Measurements from ENCODE around the gene EHHADH. TPM values are rescaled to one million over a fixed set of nuclear protein-coding genes. Genes with fewer than 3 reads are reported as not detected.
A peak's percentile ranks its signal among the peaks of the same experiment; 100 is the strongest.

The EHHADH gene
- total RNA-seq, 1 donor from 2014 or later, result 1.4 TPM

DNA sequence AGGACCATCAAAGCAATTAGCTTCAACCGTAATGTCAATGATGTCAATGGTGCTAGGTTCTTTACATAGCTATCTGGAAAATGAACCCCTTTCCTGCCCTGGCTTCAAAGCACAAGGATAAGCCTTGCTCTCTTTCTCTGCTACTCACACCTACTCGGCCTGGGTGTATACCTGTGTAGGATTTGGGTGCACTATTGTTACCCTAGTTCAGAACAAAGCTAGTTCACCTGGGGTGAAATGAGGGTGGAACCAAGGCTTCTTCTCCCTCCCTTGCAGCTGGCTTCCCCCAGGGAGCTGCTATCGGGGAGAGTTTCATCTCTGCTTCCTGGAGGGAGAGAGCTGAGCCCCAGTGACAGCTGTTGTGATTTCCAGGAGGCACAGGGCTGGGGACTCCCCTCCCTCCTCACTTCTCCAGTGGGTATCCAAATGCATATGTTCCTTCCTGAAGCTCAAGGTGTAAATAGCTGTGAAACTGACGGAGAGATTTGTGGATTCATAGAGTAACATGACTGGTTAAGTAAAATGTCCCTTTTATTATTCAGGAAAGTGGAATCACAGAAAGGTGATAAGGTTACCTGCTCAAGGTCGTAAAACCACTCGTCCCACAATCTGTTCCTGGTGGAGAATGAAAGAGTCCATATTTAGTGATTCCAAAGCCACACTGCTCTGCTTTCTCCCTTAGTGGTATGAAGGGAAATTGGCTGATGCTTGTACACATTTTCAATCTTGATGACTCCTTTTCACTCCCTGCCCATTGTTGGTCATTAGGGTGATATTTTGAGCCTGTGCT is 89.2 kb downstream of the EHHADH start:
- intact Hi-C loops (cut with micrococcal nuclease), result no loop called here
- H3K4me3 Mint-ChIP-seq, result no peak overlapping the region
- H3K36me3 Mint-ChIP-seq (ENCODE audit: low read depth), result no peaks in the 10 kb centered on the region
- peaks cover 12% of the 10 kb centered on the region for H3K27me3 Mint-ChIP-seq (ENCODE audit: insufficient read depth)
- no peaks in the 10 kb centered on the region for H3K9me3 Mint-ChIP-seq
- H3K27ac Mint-ChIP-seq, result no peak overlapping the region
- DNase-seq (ENCODE audit: low spot score), result no peak
- H3K4me1 Mint-ChIP-seq (ENCODE audit: low read depth), result no peaks in the 10 kb centered on the region

DNA sequence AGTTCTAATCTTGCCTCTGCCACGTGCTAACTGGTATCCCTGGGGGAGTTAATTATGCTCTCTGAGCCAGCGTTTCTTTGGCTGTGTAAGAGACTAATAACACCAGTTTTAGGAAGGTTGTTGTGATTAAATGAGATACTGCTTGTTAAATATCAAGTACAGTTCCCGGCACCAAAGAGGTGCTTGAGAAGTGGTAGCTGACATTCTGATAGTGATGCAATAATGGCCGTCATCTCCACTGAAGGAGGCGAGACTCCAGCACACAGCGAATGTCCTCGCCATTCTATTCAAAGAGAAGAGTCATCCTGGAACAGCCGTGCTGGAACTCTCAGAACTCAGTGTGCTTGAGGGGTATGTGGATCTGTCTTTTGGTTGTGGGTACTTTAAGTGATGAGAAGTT is 91.2 kb downstream of the EHHADH start:
- no peak for DNase-seq (ENCODE audit: low spot score)
- Mint-ChIP-seq H3K36me3 (ENCODE audit: low read depth) (no peaks in the 10 kb centered on the region), H3K4me1 (ENCODE audit: low read depth) (no peaks in the 10 kb centered on the region), H3K27me3 (ENCODE audit: insufficient read depth) (peaks cover 20% of the 10 kb centered on the region), H3K27ac (no peak overlapping the region), H3K9me3 (no peaks in the 10 kb centered on the region), H3K4me3 (no peak overlapping the region)
- intact Hi-C loops (cut with micrococcal nuclease), result no loop called here

DNA sequence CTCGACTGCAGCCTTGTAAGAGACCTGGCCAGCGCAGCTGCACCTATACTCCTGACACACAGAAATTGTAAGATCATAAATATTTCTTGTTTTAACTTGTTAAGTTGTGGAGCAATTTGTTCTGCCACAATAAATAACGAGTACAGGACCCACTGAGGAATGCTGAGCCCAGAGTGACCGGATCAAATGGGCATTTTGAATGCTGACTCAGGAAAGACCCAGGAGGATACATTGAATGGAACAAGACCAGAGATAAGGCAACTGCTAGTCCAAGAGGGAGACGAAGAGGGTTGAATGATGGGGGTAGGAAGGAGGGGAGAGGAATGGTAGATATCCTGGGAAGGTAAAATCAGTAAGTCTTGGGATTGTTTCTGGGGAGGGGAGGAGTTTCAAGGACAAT is 92.1 kb downstream of the EHHADH start:
- Mint-ChIP-seq H3K27me3 (ENCODE audit: insufficient read depth) (peaks cover 28% of the 10 kb centered on the region), H3K4me3 (no peak overlapping the region), H3K9me3 (no peaks in the 10 kb centered on the region), H3K36me3 (ENCODE audit: low read depth) (no peaks in the 10 kb centered on the region), H3K4me1 (ENCODE audit: low read depth) (no peaks in the 10 kb centered on the region), H3K27ac (no peak overlapping the region)
- DNase-seq (ENCODE audit: low spot score), result no peak
- intact Hi-C loops (cut with micrococcal nuclease), result no loop called here

DNA sequence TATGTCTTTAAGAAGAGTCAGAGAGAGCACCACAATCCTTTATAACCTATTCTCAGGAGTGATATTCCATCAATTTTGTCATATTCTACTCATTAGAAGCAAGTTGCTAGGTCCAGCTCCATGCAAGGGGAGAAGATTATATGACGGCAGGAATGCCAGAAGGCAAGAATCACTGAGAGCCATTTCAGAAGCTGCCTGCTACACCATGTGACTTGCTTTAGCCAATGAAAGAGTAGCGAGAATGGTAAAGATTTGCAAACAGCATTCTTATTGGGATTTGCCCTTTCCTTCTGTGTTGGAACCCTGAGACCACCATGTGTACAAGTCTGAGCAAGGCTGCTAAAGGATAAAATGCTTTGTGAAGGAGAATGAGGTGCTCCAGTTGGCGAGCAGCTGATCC is 96.5 kb downstream of the EHHADH start:
- no peaks in the 10 kb centered on the region for H3K9me3 Mint-ChIP-seq
- H3K36me3 Mint-ChIP-seq (ENCODE audit: low read depth), result no peaks in the 10 kb centered on the region
- peaks cover 32% of the 10 kb centered on the region for H3K27me3 Mint-ChIP-seq (ENCODE audit: insufficient read depth)
- no peak overlapping the region for H3K27ac Mint-ChIP-seq
- no peak overlapping the region for H3K4me3 Mint-ChIP-seq
- DNase-seq (ENCODE audit: low spot score), result no peak
- H3K4me1 Mint-ChIP-seq (ENCODE audit: low read depth), result no peaks in the 10 kb centered on the region
- intact Hi-C loops (cut with micrococcal nuclease), result no loop called here

DNA sequence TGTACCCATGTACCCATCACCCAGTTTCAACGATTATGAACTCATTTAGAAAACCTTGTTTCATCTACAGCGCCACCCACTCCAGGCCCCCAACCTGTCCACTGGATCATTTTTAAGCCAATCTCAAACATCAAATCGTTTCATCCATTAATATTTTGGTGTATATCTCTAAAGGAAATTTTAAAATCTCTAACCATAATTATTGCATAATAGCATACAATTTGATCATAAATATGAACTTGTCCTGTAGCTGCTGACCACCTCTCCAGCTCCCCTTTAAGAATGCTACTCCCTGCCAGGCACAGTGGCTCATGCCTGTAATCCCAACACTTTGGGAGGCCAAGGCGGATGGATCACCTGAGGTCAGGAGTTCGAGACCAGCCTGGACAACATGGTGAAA is 98.2 kb downstream of the EHHADH start:
- no peak overlapping the region for H3K27ac Mint-ChIP-seq
- intact Hi-C loops (cut with micrococcal nuclease), result no loop called here
- H3K4me1 Mint-ChIP-seq (ENCODE audit: low read depth), result no peaks in the 10 kb centered on the region
- peaks cover 38% of the 10 kb centered on the region for H3K27me3 Mint-ChIP-seq (ENCODE audit: insufficient read depth)
- H3K36me3 Mint-ChIP-seq (ENCODE audit: low read depth), result no peaks in the 10 kb centered on the region
- no peaks in the 10 kb centered on the region for H3K9me3 Mint-ChIP-seq
- DNase-seq (ENCODE audit: low spot score), result no peak
- no peak overlapping the region for H3K4me3 Mint-ChIP-seq

DNA sequence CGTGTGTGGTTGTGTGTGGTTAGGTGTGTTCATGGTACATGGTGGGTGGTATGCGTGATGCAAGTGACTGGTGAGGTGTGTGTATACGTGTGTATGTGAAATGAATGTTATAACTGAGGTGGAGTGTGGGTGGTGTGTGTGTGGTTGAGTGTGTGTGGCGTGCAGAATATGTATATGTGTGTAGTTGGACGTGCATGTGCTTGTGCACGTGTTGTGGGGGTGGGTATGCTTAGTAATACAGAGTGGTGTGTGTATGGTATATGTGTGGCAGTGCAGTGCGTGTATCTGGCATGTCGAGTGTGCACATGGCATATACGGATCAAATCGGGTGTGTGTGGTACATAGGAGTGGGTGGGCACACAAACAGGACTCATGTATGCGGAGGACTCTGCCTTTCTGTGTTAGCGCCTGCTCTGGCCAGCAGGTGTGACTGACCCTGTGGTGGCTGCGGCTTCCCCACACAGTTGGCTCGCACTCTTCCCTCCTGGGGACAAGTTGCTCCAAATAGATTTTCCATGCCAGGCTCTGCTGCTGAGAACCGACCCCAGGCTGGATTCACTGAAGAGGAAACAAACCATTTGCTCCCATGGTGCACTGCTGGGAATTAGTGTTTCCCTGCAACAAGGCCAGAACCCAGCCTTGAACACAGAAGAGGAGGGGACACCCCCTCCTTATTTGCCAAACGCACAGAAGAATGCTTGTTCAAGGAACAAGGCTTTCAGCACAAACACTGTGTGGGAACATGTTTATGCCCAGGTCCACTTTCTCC is 99.8 kb downstream of the EHHADH start:
- Mint-ChIP-seq H3K36me3 (ENCODE audit: low read depth) (no peaks in the 10 kb centered on the region), H3K27ac (no peak overlapping the region), H3K27me3 (ENCODE audit: insufficient read depth) (peaks cover 48% of the 10 kb centered on the region), H3K4me3 (no peak overlapping the region), H3K9me3 (no peaks in the 10 kb centered on the region), H3K4me1 (ENCODE audit: low read depth) (no peaks in the 10 kb centered on the region)
- intact Hi-C loops (cut with micrococcal nuclease), result no loop called here
- DNase-seq (ENCODE audit: low spot score), result no peak

DNA sequence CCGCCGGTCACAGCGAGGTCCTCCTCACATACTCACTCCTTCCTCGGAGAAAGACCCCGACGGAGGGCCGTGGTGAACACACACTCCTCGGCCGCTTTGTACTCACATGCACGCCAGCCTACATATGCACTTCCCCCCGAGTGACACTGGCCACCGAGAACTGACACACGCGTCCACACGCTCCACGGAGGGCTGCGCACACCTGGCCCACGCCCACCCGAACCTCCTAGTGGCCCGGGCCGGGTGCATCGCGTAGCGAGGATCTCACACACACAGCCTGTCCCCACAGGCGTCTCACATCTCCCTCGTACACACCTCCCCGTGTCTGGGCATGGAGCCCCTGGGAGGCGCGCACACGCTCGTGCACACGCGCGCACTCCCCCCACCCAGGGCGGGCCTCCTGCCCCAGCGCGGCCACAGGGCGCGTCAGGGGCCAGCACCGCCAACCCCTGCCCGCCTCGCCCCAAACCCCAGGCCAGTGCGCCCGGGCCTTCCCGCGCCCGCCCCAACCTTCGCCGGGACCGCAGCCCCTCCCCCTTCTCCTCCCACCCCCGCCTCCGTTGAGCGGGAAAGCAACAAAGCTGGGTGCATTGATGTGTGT is 100.6 kb downstream of the EHHADH start:
- peak overlapping the region; percentile 53 for H3K27ac Mint-ChIP-seq
- DNase-seq (ENCODE audit: low spot score), result no peak

DNA sequence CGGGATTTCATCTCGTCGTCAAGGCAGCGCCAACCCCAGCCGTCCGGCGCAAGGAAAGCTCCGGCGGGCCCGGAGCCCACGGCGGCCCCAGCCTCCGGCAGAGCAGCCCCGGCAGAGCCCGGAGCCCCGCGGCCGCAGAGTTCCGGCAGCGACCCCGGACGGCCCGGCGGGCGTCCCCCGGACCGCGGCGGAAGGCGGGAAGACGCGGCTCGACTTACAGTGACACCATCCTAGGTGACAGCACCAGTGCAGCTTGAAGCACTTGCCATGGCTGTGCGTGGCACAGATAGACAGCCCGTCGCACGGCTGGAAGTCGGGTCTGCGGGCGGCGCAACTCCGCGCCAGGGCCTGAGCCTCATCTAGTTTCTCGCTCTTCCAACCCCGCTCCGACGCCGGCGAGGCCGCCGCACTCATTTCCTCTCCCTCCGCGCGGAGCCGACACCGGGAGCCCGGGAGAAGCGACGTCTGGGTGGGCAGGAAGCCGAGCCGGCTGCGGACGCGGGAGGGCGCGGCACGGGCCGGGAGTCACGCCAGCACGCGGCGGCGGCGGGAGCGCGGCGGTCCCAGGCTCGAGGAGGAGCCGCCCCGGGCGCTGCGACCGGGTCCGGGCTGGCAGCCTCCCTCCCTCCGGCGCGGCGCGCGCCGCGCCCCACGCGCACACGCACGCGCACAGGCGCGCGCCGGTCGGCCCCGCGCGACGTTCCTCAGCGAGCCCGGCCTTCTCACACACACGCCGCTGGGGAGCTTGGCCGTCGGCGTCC is 101.3 kb downstream of the EHHADH start, which contains the start of gene C3orf70:
C3orf70 (minus strand) TSS at position 651 of the 761 bp plus-strand sequence; CDS start at position 414, 237 bp downstream.
- H3K36me3 Mint-ChIP-seq (ENCODE audit: low read depth), result no peaks in the 10 kb centered on the region
- peak; percentile 12 for DNase-seq (ENCODE audit: low spot score)
- H3K4me1 Mint-ChIP-seq (ENCODE audit: low read depth), result no peaks in the 10 kb centered on the region
- H3K27ac Mint-ChIP-seq, result peak within 1 kb of the TSS; percentile 53
- H3K4me3 Mint-ChIP-seq, result peak within 1 kb of the TSS; percentile 81
- H3K27me3 Mint-ChIP-seq (ENCODE audit: insufficient read depth), result peaks cover 44% of the 10 kb centered on the region
- no peaks in the 10 kb centered on the region for H3K9me3 Mint-ChIP-seq
- intact Hi-C loops (cut with micrococcal nuclease), result no loop called here

More for the DNA sequence above, 100.6 kb downstream of the EHHADH start:
- Mint-ChIP-seq H3K9me3 (no peaks in the 10 kb centered on the region), H3K27me3 (ENCODE audit: insufficient read depth) (peaks cover 45% of the 10 kb centered on the region), H3K4me3 (peak overlapping the region; percentile 81), H3K4me1 (ENCODE audit: low read depth) (no peaks in the 10 kb centered on the region), H3K36me3 (ENCODE audit: low read depth) (no peaks in the 10 kb centered on the region)
- intact Hi-C loops (cut with micrococcal nuclease), result no loop called here

DNA sequence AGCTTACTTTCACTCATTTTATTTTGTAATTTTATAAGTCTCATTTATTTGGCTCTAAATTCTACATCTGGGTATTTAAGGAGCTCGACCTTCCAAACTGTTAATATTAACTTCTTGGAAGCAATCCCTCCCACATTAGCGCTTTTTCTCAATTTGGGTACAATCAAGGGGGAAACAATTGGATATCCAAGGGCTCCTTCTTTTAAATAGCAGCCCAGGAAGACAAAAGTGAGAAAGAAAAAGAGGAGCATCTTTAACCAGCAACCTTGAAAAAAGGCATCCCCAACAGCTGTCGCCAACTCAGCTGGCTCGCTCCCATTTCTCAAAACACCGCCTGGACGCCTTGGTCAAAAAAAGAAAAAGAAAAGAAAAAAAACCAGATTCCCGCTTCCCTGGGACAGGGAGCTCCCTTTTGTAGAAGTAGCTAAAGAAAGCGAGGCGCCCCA is 101.9 kb downstream of the EHHADH start:
- intact Hi-C loops (cut with micrococcal nuclease), result no loop called here
- no peak for DNase-seq (ENCODE audit: low spot score)

DNA sequence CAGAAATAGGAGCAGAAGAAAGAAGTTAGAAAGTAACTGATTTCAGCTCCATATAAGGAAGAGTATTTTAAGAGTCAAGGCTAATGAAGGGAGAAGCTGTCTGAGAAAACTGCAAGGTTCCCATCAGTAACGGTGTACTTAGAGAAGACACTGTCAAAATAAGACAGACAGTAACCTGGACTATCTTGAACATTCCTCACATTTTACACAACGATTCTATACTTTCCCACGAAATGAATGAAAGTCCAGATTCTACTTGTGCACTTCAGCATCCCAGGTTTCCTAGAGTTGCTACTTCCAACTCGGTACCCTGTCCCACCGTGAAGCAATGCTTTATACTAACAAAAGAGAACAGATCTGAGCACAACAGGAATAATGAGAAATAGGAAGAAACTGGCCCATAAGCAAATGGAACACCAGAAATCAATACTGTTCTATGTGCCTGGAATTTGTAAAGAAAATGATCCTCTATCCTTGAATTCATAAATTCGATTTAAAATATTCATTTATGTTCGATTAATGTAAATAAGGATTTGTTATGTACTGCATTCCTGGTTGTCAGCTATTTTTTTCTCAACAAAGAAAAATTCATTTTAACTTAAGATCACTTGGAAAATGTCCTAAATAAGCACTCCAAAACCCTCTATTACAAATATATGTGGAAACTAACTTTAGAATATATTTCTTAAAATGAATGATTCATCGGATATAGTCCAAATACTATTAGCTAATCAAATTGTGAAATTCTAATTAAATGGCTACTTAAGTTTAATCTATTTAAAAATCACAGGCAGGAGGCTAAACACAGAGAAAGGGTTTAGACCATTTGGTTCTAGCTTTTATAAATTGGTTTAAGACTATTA is 102.5 kb downstream of the EHHADH start:
- H3K9me3 Mint-ChIP-seq, result no peaks in the 10 kb centered on the region
- H3K4me1 Mint-ChIP-seq (ENCODE audit: low read depth), result no peaks in the 10 kb centered on the region
- peaks cover 33% of the 10 kb centered on the region for H3K27me3 Mint-ChIP-seq (ENCODE audit: insufficient read depth)
- no peak overlapping the region for H3K27ac Mint-ChIP-seq
- H3K36me3 Mint-ChIP-seq (ENCODE audit: low read depth), result no peaks in the 10 kb centered on the region
- H3K4me3 Mint-ChIP-seq, result no peak overlapping the region
- intact Hi-C loops (cut with micrococcal nuclease), result no loop called here
- no peak for DNase-seq (ENCODE audit: low spot score)

More for the DNA sequence above, 101.9 kb downstream of the EHHADH start:
- Mint-ChIP-seq H3K4me1 (ENCODE audit: low read depth) (no peaks in the 10 kb centered on the region), H3K36me3 (ENCODE audit: low read depth) (no peaks in the 10 kb centered on the region), H3K9me3 (no peaks in the 10 kb centered on the region), H3K4me3 (peak overlapping the region; percentile 75), H3K27ac (no peak overlapping the region), H3K27me3 (ENCODE audit: insufficient read depth) (peaks cover 38% of the 10 kb centered on the region)

DNA sequence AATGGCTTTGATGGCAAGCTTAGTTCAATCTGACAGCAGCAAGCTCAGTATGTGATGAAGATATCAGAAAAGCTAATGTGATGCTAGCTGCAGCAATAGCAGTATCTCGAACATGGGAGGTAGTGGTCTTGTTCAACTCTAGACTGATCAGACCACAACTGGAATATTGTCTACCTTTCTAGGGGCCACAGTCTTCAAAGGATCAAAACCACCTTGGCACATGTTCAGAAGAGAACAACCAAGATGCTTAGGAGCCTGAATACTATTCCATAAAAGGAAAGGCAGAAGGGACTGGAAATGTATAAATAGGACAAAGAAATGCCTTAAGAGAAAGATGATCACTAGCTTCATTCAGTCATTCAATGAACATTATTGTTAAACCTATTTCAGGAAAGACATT is 103.3 kb downstream of the EHHADH start:
- Mint-ChIP-seq H3K36me3 (ENCODE audit: low read depth) (no peaks in the 10 kb centered on the region), H3K4me3 (no peak overlapping the region), H3K27ac (no peak overlapping the region), H3K4me1 (ENCODE audit: low read depth) (no peaks in the 10 kb centered on the region), H3K9me3 (no peaks in the 10 kb centered on the region), H3K27me3 (ENCODE audit: insufficient read depth) (peaks cover 33% of the 10 kb centered on the region)
- no peak for DNase-seq (ENCODE audit: low spot score)
- intact Hi-C loops (cut with micrococcal nuclease), result no loop called here

DNA sequence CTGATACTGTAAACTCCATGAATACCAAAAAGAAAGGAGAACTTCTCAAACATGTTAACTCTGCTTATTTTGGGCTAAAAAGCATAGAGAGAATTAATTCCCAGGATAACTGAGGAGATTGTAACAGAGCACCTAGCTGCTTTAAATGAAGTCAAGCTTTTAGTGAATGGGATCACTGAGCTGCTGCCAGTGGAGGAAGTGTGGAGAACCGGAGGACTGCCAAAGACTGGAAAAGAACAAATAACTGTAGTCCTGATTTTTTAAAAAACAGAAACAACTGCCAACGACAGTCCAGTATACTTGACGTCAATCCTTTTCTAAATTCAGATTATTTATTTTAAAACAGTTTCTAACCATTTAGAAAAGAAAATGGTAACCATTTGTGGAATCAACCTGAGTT is 104.3 kb downstream of the EHHADH start:
- DNase-seq (ENCODE audit: low spot score), result no peak
- H3K9me3 Mint-ChIP-seq, result no peaks in the 10 kb centered on the region
- no peaks in the 10 kb centered on the region for H3K4me1 Mint-ChIP-seq (ENCODE audit: low read depth)
- H3K27me3 Mint-ChIP-seq (ENCODE audit: insufficient read depth), result peaks cover 33% of the 10 kb centered on the region
- no peaks in the 10 kb centered on the region for H3K36me3 Mint-ChIP-seq (ENCODE audit: low read depth)
- H3K4me3 Mint-ChIP-seq, result no peak overlapping the region
- no peak overlapping the region for H3K27ac Mint-ChIP-seq
- intact Hi-C loops (cut with micrococcal nuclease), result no loop called here

All from activated T-helper 1 cell treated with anti-CD3 and anti-CD28 coated beads, Interleukin-12 subunit alpha, Interleukin-12 subunit beta, Interleukin-2, Interleukin-4 antibody, amounts not matched to agents 30 ng/mL and 10 ng/mL and 1 ng/mL, durations not matched to agents 14 hours and 24 hours and 36 hours (primary cell).